ENCODE results near the gene BMERB1.

The BMERB1 gene

GRCh38 chr16:15495898-15496297 is 61.5 kb downstream of the BMERB1 start:
- DNase-seq (ENCODE audit: low read depth in 2 of 2): no peak

DNA sequence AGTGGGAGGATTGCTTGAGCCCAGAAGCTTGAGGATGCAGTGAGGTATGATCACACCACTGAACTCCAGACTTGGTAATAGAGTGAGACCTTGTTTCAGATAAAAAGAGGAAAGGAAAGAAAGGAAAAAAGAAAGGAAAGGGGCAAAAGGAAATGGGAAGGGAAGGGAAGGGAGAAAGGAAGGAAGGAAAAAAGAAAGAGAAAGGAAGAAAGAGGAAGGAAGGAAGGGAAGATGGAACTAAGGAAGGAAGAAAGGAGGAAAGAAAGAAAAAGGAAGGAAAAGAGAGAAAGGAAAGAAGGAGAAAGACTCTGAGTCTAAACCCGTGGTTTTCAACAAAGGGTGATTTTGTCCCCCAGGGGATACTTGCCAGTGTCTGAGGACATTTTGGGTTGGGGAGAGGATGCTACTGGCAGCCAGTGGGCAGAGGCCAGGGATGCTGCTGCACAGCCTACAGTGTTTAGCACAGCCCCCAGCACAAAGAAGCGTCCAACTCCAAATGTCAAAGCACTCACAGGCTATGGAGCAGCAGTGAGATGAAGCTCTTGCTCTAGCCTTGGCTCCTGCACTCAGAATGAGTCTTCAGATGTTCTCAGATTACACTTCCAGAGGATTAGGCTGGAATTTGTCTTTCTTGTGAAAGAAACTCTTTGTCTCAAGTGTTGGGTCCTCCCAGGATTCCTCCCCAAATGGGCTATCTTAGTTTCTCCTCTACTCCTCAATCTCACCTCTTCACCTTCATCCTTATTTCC is 64.2 kb downstream of the BMERB1 start:
- DNase-seq (ENCODE audit: low read depth in 2 of 2): no peak

DNA sequence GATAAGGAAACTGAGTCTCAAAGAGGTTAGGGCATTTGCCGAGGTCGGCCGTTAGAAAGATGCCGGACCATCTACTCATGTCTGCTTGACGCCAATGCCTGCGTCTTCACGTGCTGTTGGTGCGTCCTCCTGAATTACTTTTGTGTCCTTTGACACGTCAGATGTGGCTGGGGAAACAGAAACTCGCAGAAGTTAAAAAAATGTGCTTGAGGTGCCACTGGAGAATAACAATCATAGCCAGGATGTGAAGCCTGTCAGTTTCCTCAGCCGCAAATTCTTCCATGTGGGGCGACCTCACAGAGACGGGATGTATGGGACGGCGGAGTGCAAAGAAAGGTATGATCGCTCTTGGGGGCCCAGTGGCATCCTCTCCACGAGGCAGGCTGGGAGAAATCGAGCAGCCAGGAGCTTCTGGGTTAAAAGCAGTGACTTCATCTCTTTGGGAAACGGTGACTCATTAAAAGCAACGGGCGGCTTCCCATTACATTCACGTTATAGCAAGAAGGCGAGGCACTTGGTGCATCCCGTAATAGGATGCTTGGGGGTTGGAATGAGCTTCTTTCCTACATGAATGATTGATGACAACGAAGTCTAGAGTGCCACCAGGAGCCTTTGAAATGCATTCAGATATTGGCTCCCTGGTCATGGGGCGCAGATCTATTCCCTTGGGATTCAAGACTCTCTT is 67.8 kb downstream of the BMERB1 start:
- DNase-seq (ENCODE audit: low read depth in 2 of 2): no peak

GRCh38 chr16:15506441-15506840 is 72.1 kb downstream of the BMERB1 start:
- DNase-seq (ENCODE audit: low read depth in 2 of 2): no peak

DNA sequence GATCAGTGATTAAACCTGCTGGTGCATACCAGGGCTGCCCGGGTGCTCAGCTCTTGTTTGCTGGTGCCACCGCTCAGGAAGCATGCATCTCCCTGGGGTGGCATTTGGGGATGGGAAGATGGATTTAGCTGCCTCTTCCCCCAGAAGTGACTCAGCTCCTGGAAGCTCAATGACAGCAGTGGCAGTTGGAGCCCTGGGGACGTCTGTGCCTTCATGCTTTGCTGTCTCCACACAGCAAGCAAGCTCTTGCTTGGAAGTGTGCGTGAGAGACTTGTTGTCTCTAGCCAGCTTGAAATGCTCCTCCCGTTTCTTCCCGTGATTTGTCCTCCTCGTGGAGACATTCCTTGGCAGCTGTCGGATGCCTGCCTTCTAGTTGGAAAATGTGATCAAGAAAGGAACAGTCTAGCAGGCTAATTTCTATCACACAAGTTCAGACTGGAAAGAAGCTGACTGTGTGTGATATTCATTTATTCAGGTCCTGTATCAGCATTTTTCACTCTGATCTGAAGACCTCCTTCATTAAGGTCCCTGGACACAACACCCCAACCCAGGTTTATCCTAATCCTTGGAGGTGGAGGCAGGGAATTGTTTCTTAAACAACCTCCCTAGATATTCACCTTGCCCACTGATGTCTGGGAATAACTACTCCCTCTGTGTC is 73.0 kb downstream of the BMERB1 start:
- no peak for DNase-seq (ENCODE audit: low read depth in 2 of 2)

DNA sequence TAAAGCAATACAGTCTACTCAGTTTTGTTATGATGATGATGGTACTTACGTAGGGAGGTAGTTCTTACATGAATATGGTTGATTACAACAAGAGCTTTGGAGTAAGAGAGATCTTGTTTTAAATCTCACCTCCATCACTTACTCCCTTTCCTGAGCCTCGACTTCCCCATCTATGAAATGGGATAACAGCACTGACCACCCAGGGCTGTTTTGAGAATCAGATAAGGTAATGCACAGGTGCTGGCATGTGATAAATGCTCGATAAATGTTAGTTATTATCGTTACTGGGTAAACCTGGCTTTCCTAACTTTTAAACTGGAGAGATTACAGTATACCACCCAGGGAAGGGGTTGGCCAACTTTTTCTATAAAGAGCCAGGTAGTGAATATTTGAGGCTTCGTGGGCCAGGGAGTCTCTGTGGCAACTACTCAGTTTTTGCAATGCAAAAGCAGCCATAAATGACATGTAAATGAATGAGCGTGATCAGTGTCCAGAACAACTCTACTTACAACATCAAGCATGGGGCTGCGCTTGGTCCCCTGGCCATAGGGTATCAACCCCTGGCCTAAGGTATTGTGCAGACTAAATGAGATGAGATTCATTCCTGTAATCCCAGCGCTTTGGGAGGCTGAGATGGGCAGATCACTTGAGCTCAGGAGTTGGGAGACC is 73.7 kb downstream of the BMERB1 start:
- no peak for DNase-seq (ENCODE audit: low read depth in 2 of 2)

DNA sequence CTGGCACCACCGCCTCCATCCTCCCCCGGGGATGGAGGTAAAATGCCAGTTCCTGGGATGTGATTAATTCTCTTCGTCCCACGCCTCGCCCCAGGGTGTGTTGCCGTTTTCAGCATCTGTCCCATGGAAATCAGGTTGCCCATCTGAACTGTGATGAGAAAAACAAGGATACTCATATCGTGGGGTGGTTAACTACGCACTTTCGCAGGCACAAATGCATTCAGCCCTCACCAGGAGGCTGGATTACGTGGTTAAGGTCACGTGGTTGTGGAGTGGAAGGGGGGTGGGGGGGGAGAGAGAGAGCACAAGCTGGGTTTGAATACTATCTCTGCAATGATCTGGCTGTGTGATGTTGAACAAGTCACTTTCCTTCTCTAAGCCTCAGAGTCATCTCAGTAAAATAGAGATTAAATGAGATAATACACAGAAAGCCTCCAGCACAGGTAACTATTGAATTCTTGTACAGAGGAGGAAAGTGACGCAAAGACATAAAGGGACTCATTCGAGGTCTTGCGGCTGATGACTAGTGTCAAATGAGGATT is 74.7 kb downstream of the BMERB1 start:
- DNase-seq (ENCODE audit: low read depth in 2 of 2): no peak

- DNase-seq (ENCODE audit: low read depth in 2 of 2): no peak
These were observed 75.5 kb downstream of the BMERB1 start for GRCh38 chr16:15509593-15510535.

GRCh38 chr16:15510992-15511391 is 76.6 kb downstream of the BMERB1 start:
- DNase-seq (ENCODE audit: low read depth in 2 of 2): no peak

DNA sequence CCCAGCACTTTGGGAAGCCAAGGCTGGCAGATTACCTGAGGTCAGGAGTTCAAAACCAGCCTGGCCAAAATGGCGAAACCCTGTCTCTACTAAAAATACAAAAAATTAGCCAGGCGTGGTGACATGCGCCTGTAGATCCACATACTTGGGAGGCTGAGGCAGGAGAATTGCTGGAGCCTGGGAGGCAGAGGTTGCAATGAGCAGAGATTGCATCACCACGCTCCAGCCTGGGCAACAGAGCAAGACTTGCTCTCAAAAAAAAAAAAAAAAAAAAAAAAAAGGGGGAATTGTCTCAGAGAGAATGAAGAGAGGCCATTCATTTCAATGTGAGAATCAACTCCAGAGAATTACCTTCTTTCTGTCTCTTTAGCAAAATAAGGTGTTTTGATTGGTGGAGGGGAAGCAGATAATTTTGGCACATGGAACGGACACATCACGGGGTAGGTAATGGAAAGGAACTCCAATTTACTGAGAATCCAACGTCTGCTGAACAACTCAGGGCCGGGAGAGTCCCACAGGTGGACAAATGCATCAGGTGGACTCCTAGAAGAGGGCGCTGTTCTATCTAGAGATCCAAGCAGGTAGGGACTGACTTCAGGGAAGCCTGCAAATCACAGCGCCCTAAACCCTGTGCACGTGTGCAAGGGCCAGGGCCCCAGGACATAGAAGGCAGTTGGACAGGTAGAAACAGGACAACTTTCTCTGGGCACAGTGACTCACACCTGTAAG is 77.5 kb downstream of the BMERB1 start:
- no peak for DNase-seq (ENCODE audit: low read depth in 2 of 2)

- no peak for DNase-seq (ENCODE audit: low read depth in 2 of 2)
These were observed 78.8 kb downstream of the BMERB1 start for GRCh38 chr16:15513156-15513555.

GRCh38 chr16:15515992-15516391 is 81.6 kb downstream of the BMERB1 start:
- DNase-seq (ENCODE audit: low read depth in 2 of 2): no peak

GRCh38 chr16:15516609-15517008 is 82.2 kb downstream of the BMERB1 start:
- DNase-seq (ENCODE audit: low read depth in 2 of 2): no peak

DNA sequence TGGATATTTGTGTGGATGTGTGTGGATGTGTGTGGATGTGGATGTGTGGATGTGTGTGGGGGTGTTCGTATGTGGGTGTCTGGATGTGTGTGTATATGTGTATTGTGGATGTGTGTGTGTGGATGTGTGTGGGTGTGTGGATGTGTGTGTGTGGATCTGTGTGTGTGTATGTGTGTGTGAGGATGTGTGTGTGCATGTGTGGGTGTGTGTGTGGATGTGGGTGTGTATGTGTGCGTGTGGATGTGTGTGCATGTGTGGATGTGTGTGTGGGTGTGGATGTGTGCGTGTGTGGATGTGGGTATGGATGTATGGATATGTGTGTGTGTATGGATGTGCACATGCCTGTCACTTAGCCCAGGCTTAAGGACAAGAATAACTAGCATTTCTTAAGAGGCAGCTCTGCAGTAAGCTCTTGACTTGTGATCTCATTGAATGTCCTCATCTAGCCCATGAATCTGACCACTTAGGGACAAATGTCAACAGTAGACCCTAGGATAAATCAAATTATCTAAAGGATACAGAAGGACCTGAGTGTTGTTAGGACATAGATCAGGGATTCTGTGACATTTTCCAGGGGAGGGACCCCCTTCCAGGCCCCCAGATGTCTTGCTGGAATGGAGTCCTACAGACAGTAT is 83.5 kb downstream of the BMERB1 start:
- no peak for DNase-seq (ENCODE audit: low read depth in 2 of 2)

DNA sequence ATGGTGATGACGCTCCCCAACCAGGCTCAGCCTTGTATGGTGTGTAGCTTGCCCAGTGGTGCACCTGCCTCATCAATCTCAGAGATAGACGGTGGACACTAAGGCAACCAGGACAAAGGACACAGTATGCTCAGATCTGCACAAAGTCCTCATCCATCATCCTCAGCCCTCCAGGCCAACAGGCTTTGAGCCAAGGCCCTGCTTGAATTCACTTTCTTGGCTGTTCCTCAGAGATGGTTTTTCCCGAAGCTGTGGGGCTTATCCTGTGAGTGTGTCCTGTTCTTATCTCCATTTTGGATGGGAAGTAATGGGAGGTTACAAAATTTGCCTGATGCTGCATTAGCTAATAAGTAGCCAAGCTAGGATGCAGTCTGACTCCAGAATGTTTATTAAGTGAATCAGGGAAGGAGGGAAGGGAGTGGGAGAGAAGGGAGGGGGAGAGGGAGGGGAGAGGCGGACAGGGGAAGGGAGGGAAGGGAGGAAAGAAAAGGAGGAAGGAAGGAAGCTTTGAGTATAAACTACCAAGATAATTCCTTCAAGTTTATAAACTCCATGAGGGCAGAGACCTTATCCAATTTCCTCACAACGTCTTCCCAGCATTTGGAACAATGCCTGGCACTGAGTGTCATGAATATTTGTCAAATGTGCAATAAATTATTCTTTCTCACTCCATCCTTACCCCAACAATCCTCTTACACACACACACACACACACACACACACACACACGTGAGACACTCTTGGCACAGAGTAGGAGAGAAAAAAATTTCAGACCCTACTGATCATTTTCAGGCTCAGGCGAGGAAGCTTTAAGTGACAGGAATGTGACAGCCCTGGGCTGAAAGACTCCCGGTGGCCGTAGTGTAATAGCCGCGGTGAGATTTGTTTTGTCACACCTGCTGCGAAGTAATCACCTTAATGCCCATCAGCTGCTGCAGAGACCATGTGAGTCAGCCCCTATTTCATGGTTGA is 84.3 kb downstream of the BMERB1 start:
- DNase-seq (ENCODE audit: low read depth in 2 of 2): no peak

DNA sequence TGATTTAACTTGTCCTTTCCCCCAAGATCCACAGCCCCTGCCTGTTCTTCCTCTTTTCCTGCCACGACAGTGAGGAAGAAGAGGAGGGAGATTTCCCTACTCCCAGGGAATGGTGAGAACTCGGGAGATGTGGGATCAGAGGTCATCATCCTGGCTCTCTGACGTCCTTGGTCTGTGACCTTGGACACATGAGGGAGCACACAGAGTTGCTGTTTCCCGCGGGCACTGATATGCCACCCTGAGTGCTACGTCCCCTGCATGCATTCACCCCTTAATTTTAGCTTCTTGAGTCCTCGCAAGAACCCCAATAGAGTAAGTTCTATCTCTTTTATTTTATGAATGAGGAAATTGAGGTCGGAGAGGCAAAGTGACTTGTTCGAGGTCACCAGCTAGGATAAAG is 85.4 kb downstream of the BMERB1 start:
- DNase-seq (ENCODE audit: low read depth in 2 of 2): no peak

- no peak for DNase-seq (ENCODE audit: low read depth in 2 of 2)
These were observed 87.0 kb downstream of the BMERB1 start for GRCh38 chr16:15521390-15521757.

DNA sequence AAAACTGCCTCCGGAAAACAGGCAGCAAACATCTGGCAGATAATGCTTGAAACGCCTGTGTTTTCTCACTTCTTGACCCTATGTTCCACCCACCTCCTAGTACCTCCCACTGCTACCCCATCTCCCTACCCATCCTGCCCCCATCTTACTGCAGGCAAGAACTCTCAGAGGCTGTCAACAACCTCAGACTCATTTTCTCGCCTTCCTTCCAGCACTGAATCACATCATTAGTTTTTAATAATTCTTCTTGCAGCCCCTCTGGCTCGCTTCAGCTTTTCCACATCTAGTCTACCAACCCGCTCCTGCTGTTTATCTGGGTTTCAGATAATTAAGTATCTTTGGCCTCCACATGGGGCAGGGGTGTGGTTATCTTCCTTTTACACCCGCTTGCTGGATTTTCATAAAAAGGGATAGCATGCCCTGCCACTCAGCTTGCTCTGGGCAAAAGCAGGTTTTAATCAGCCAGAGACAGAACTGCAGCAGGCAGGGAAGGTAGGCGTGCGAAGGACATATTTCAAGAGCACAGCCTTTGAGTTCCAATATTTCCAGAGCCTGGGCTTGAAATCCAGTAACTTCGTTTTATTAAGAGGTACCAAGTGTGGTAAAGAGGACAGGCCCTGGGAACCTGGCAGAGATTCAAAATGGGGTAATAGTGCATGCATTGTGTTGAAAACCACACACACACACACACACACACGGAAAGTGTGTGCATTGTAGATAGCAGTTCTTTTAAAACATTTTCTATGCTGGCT is 87.5 kb downstream of the BMERB1 start:
- no peak for DNase-seq (ENCODE audit: low read depth in 2 of 2)
